Hematopoietic multipotent progenitor cell treated with erythropoietin and hydrocortisone succinate and interleukin-3 and kit ligand, for 8 days (in vitro differentiated cells): Measurements from ENCODE around the gene CLUH.

Source experiments
- DNase-seq: peaks from one replicate; pipeline ENCODE4 v3.0.0-alpha.2; 2015

The CLUH gene

GRCh38 chr17:2716649-2717048 is 5.1 kb upstream of the CLUH start:
- peak; percentile 22 for DNase-seq

GRCh38 chr17:2713881-2714280 is 2.3 kb upstream of the CLUH start:
- no peak for DNase-seq

- DNase-seq, result no peak
Measured at GRCh38 chr17:2712300-2713043, 908 bp upstream of the CLUH start.

GRCh38 chr17:2710803-2711607 is 559 bp downstream of the CLUH start:
- peak; percentile 46 for DNase-seq

GRCh38 chr17:2710071-2710802 is 1.3 kb downstream of the CLUH start:
- peak; percentile 32 for DNase-seq

DNA sequence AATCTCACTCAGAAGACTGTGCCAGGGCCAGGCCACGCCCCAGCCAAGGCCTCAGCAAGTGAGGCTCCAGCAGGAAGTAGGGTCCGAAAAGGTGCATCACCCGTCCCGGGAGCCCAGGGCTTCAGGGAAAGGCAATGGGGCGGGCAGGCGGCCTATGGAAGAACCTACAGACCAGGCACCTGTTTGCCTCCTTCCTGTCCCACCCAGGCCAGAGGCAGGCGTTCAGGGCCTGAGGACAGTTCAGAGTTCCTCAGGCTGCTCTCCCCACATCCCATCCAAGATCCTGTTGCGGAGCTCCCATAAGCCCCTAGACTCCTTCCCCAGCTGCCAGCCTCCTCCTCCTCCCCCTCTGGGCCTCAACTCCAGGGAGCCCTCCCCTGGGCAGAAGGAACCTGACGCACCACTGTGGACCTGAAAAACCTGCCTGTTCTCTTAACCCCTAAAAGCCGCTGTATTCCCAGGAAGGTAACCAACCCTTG is 2.3 kb downstream of the CLUH start:
- peak; percentile 48 for DNase-seq

DNA sequence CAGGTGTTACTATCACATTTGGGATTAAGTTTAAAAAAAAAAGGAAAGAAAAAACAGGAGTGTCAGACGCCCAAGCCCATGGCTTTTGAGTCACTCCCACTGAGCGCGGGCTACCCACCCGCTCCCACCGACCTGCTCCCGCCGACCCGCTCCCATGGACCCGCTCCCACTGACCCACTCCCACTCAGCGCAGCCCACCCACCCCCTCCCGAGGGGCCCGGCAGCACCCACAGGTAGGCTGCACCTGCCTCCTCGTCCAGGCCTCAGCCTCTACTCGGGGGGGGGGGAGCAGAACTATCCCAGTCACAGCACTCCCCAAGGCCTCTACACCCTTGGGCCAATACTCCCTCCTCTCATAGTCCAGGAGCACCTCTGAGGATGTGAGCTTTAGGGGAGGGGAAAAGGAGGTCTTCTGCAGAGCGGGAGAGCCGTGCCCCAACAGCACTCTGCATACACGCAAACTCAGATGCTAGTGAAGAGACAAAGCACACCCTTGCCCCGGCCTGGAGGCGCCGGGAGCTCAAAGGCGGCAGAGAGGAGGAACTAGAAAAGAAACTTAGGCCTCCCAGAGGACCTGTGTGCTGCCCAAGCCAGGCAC is 2.9 kb downstream of the CLUH start:
- DNase-seq, result no peak

DNA sequence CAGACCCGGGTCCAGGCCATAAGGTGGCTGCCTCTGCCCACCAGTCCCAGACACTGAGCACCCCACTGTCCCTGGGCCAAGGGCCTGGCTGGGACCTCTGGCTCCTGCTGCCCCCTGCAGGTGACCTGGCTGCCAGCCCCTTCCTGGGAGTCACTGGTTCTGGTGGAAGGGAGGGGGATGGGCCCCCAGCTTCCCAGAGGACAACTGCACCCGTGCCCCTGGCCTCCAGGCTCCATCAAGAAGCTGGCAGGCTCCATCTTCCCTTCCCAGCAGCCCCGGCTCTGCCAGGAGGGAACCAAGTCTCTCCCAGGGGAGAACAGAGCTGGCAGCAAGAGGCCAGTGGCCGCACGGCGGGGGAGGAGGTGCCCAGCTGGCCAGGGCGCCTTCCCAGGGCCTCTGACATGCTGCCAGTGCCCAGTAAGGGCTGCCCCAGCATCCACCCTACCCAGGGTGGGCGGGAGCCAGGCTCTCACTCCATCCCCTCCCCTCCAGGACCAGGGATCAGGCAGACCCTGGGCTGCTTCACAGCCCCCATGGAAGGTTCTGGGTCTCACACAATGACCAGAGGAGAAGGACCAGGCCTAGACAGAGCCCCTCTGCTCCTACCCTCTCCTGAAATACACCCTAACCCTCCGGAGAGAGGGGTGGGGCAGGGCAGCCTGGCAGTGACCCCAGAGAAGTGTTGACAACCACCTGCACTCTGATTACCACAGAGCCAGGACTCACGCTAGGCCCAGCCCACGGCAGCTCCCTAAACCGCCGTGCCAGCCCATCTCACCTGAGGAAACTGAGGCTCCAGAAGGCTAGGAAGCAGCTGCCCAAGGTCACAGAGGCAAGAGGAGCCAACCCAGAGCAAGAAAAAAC is 3.6 kb downstream of the CLUH start:
- DNase-seq, result peak; percentile 35

- DNase-seq, result no peak
Measured at GRCh38 chr17:2706911-2707510, 4.6 kb downstream of the CLUH start.

DNA sequence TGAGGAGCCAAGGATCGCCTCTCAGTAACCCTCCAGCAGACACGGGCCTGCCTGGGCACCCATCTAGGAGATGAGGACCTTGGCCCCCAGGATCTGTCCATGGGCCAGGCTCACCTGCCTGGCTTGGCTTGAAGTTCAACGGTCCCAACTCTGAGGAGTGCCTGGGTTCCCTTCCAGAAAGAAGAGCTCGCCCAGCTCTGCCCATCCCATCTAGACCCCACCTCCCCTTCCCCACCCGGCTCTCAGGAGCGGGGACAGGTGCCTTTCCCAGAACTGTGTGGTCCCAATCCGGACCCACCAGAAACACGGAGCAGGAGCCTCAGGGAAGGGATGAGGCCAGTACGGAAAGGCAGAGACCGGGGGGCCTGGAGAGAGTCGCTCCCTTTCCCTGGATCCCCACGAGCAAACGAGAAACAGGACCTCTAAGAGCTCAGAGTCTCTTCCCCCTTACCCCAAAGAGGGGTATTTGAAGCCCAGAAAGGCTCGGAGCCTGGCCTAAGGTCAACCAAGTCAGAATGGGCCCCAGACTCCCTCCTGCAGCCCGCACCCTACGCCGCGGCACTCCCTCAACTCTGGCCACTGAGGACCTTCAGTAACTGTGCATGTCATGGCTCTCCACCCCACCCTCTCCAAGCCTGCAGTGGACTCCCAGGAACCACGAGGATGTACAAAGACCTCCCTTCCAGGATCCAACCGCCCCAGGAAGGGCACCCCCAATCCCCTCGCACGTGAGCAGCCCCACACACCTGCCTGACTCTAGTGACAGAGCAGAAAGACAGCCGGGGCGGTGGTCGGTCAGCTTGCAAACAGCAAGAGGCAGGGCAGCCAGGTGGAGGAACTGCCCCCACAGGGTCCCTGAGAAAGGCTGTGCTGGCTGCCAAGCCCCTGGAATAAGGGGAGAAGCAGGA is 5.4 kb downstream of the CLUH start:
- DNase-seq, result no peak

DNA sequence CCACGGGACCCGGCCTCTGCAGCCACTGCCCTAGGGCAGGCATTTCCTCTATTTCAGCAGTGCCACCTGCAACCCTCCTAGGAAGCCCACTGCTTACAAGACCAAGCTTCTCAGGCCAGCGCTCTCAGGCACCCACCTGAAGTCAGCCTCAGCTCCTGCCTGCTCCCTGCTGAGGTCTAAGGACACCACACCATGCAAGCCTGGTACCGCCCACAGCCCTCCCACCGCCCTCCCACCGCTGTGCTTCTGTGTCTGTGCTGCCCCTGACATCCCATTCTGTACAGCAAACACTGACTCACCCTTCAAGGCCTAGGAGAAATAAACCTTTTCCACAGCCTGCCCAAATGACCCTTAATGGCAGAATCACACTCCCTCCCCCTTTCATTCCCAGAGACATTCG is 6.3 kb downstream of the CLUH start:
- no peak for DNase-seq

GRCh38 chr17:2704890-2705248 is 6.7 kb downstream of the CLUH start:
- no peak for DNase-seq

GRCh38 chr17:2704031-2704889 is 7.3 kb downstream of the CLUH start:
- no peak for DNase-seq

- no peak for DNase-seq
Measured at GRCh38 chr17:2703606-2704005, 8.0 kb downstream of the CLUH start.

DNA sequence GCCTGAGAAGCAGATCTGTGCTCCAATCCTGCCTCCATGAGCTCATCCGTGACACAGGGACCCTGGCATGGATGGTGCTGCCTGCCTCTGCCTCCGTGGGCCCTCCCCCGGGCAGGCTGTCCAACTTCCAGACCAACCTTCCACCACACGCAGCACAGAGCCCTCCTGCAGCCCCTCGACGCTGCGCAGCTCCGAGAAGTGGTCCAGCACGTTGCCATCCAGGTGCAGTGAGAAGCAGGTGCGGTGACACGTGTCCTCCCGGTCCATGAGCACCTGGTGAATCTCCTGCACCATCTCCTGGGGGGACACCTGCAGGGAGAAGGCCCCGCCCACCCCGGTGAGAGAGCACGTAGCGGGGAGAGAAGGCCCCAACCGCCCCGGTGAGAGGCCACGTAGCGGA is 8.4 kb downstream of the CLUH start:
- DNase-seq, result no peak

DNA sequence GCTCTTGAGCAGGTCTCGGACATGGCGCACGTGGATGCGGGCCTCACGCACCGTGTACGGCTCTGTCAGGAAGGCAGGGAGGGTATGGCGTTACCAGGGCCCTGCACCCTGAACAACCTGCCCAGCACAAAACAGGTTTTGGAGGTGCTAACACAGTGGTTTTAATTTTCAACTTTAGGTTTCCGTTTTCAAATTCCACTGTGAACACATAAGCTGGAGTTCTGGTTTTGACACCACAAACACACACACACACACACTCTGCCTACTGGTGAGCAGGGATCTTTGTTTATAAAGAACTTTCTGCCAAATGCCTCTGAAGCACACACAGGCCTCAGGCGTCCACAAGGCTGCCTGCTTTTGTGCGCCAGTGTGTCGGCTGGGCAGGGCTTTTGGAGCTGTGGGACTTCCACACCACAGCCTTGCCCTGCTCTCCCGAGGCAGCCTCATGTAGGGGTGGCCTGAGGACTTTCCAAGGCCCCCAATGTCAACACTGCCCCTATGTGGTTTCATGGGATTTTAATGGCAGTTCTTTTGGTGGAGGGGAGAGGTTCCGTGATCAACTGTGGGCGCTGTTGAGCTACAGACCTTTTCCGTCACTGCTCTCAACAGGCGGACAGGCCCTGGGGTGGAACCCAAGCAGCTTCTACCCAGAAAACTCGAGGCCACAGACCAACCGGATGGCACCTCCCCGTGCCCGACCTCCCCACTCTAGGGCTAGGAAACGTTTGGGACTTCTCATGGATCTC is 9.4 kb downstream of the CLUH start:
- DNase-seq, result no peak

DNA sequence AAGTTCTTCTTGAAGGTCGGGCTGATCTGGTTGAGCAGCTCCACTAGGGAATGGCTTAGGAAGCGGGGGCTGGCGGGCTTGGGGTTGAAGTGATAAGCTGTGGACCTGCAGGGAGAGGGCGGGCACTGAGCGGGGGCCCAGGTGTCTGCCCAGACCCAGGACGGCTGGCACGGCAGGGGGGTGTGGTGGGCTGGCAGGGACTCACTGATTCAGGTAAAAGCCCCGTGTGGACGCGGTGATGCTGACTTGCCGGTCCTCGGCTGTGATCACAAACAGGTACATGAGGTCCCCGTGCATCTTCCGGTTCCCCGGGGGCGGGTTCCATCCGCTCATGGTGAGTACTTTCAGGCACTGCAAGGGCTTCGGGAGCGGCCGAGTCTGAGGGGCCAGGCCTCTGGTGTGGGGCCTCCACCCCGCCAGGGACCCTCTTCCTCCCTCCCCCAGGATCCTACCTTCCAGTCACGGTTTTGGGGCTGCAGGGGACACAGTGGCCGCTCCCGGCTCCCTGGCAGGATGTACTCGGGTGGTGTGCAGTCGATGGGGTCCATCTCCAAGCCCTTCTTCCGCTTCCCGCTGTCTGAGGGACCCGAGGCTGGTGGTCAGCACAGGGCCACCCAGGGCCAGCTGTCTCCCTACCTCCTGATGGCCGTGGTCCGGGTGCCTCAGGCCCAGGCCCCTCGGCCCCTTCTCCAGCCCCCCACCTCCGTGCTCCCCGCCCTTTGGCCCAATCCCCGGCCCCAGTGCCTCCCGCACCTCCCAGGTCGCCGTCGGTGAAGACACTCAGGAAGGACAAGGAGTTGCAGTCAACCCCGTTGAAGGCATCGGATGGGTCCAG is 10.2 kb downstream of the CLUH start:
- no peak for DNase-seq
